Stimulated activated CD4-positive, alpha-beta T cell treated with anti-CD3 and anti-CD28 coated beads, Interleukin-15, amount 100 ng/mL, for 48 hours (primary cell): Measurements from ENCODE around the gene DDTL.
"Not testable (repeated sequence)": the region's sequence is repeated elsewhere in the genome, so short reads cannot be mapped to it uniquely, and the experiment has no call there.

Experiments
- DNase-seq, 2 donors: peaks; one replicate each; pipeline ENCODE4 v3.0.0-alpha.2; 2020; ENCODE audit warnings: low read depth in 2 of 2

The DDTL gene

GRCh38 chr22:23970201-23970641 lies 3.5 kb downstream of the DDTL start:
- DNase-seq = no peak

GRCh38 chr22:23970816-23971486 lies 4.3 kb downstream of the DDTL start:
- DNase-seq = no peak

- DNase-seq = not testable (repeated sequence)
Measured at GRCh38 chr22:23971927-23972326, 5.2 kb downstream of the DDTL start.

GRCh38 chr22:23974345-23974744 lies 7.7 kb downstream of the DDTL start, which contains the start of gene DDT:
DDT (minus strand) TSS chr22:23974441; CDS start chr22:23974414, 27 bp downstream.
- not testable (repeated sequence) for DNase-seq

- not testable (repeated sequence) for DNase-seq
Measured at GRCh38 chr22:23974836-23975352, 8.2 kb downstream of the DDTL start.

GRCh38 chr22:23977304-23977703 lies 10.6 kb downstream of the DDTL start:
- not testable (repeated sequence) for DNase-seq

- DNase-seq = not testable (repeated sequence)
Measured at GRCh38 chr22:23979557-23980240, 13.0 kb downstream of the DDTL start, which contains the start of gene GSTT2. GSTT2 (plus strand) TSS chr22:23980134.

GRCh38 chr22:23980567-23980966 lies 13.9 kb downstream of the DDTL start:
- DNase-seq = not testable (repeated sequence)

GRCh38 chr22:23984430-23984829 lies 17.7 kb downstream of the DDTL start:
- no peak for DNase-seq

GRCh38 chr22:23986089-23986488 lies 19.4 kb downstream of the DDTL start:
- DNase-seq = not testable (repeated sequence)

GRCh38 chr22:23986538-23987178 lies 20.0 kb downstream of the DDTL start:
- not testable (repeated sequence) for DNase-seq

- not testable (repeated sequence) for DNase-seq
Measured at GRCh38 chr22:23989583-23990244, 23.0 kb downstream of the DDTL start.

- DNase-seq = not testable (repeated sequence)
Measured at GRCh38 chr22:23993080-23993479, 26.4 kb downstream of the DDTL start.

GRCh38 chr22:23993581-23994177 lies 27.0 kb downstream of the DDTL start:
- not testable (repeated sequence) for DNase-seq

- DNase-seq = no peak
Measured at GRCh38 chr22:23997092-23997491, 30.4 kb downstream of the DDTL start.

GRCh38 chr22:23999779-24000178 lies 33.1 kb downstream of the DDTL start:
- DNase-seq = not testable (repeated sequence)

GRCh38 chr22:24001314-24001713 lies 34.6 kb downstream of the DDTL start:
- no peak for DNase-seq

- no peak for DNase-seq
Measured at GRCh38 chr22:24002272-24002671, 35.6 kb downstream of the DDTL start.

- no peak for DNase-seq
Measured at GRCh38 chr22:24002851-24003250, 36.2 kb downstream of the DDTL start.

GRCh38 chr22:24003887-24004286 lies 37.2 kb downstream of the DDTL start:
- no peak for DNase-seq

- DNase-seq = no peak
Measured at GRCh38 chr22:24005201-24005600, 38.5 kb downstream of the DDTL start, which contains the start of gene GSTT4. GSTT4 (minus strand) TSS chr22:24005453; CDS start chr22:24005356, 97 bp downstream.
